K562 (cell line): ENCODE results near the gene HNRNPH1. TPM values are rescaled to one million over a fixed set of nuclear protein-coding genes. Genes with fewer than 3 reads are reported as not detected.
A peak's percentile ranks its signal among the peaks of the same experiment; 100 is the strongest.

Experiments used
- ARID2 ChIP-seq: fragments of 450-650 bp; IDR thresholded peaks from 2 replicates; pipeline ENCODE4 v1.6.1; 2017; ENCODE audit warnings: antibody characterized with exemption, mild to moderate bottlenecking
- FOXP4 ChIP-seq: sonication (generic); formaldehyde crosslinking; IDR thresholded peaks from 2 replicates; pipeline ENCODE4 v1.8.0; 2022; ENCODE audit warnings: mild to moderate bottlenecking, missing genetic modification reagents, borderline replicate concordance
- HCFC1 ChIP-seq: IDR thresholded peaks from 2 replicates; pipeline ENCODE4 v1.6.1; 2012; ENCODE audit warnings: low read depth, low read length, improper control_type of control experiment
- HDAC3 ChIP-seq: fragments of 450-650 bp; IDR thresholded peaks from 2 replicates; pipeline ENCODE4 v1.6.1; 2018; ENCODE audit warnings: borderline replicate concordance, mild to moderate bottlenecking, moderate library complexity; ENCODE audit not compliant: partially characterized antibody
- HOXB6 ChIP-seq: fragments of 250-450 bp; sonication (Bioruptor Pico); IDR thresholded peaks from 2 replicates; pipeline ENCODE4 v1.5.1; 2022; ENCODE audit warnings: mild to moderate bottlenecking, borderline replicate concordance
- JUN ChIP-seq, 2 experiments: sonication (generic) in 1 of 2; formaldehyde crosslinking in 1 of 2; IDR thresholded peaks; 2 replicates each; pipeline versions ENCODE4 v1.6.1 to v1.8.0; 2012 to 2022; ENCODE audit warnings: borderline replicate concordance in 2 of 2, mild to moderate bottlenecking in 2 of 2, improper control_type of control experiment in 1 of 2, low read depth in 1 of 2, low read length in 1 of 2, missing genetic modification reagents in 1 of 2
- JUND ChIP-seq, 2 experiments: IDR thresholded peaks; 2 replicates in 1 of 2; 3 replicates in 1 of 2; pipeline ENCODE4 v1.6.1; 2011; ENCODE audit warnings: borderline replicate concordance in 2 of 2, low read depth in 2 of 2, low read length in 2 of 2, improper control_type of control experiment in 1 of 2, missing biosample characterization in 1 of 2, missing genetic modification characterization in 1 of 2, missing genetic modification reagents in 1 of 2
- PRDM10 ChIP-seq: fragments of 450-650 bp; IDR thresholded peaks from 2 replicates; pipeline ENCODE4 v1.6.1; 2018; ENCODE audit not compliant: partially characterized antibody
- SNAPC5 ChIP-seq: fragments of 250-450 bp; sonication (Bioruptor Pico); IDR thresholded peaks from 2 replicates; pipeline ENCODE4 v1.8.0; 2021; ENCODE audit warnings: moderate library complexity, mild to moderate bottlenecking, inconsistent platforms
- SOX6 ChIP-seq: fragments of 450-650 bp; IDR thresholded peaks from 2 replicates; pipeline ENCODE4 v1.6.1; 2014; ENCODE audit warnings: mild to moderate bottlenecking
- SRSF1 ChIP-seq: fragments of 200-400 bp; formaldehyde crosslinking; IDR thresholded peaks from 2 replicates; pipeline ENCODE4 v1.6.1; 2017; ENCODE audit warnings: mild to moderate bottlenecking, low read depth, low read length, moderate library complexity
- polyA plus RNA-seq, 8 experiments: library from polyadenylated mRNA; depleted of rRNA in 4 of 8; stranded (reverse) in 5 of 8; unstranded in 3 of 8; fragments of >200 nt; fragmentation: Nextera tagmentation in 2 of 8; fragmentation: Illumina TruSeq in 1 of 8; extraction: Ambion mirVana in 2 of 8; extraction: Trizol in 1 of 8; gene quantifications; 2 replicates each; pipeline versions ENCODE4 v1.2.1 to v1.2.3, GENCODE V29; 2011 to 2014; ENCODE audit warnings: inconsistent platforms in 1 of 8, missing spikeins in 1 of 8
- total RNA-seq, 7 experiments: library from RNA; depleted of rRNA in 6 of 7; stranded (reverse); fragments of >200 nt in 6 of 7; fragmentation: Illumina TruSeq in 2 of 7; extraction: Trizol in 2 of 7; gene quantifications; 2 replicates each; pipeline versions ENCODE4 v1.2.1 to v1.2.3, GENCODE V29; 2011 to 2021; ENCODE audit warnings: low replicate concordance in 1 of 7
- TF ChIP-seq, protein P1 (sequence below), 2 experiments: fragments of 450-650 bp; IDR thresholded peaks; 2 replicates each; pipeline ENCODE4 v1.6.1; 2016

Gene HNRNPH1
- total and polyA plus RNA-seq, 9 of the 15 experiments (the other 6 are each of a cell fraction or from before 2014, with no cell fraction given), result 103 to 656 (median 561) TPM

DNA sequence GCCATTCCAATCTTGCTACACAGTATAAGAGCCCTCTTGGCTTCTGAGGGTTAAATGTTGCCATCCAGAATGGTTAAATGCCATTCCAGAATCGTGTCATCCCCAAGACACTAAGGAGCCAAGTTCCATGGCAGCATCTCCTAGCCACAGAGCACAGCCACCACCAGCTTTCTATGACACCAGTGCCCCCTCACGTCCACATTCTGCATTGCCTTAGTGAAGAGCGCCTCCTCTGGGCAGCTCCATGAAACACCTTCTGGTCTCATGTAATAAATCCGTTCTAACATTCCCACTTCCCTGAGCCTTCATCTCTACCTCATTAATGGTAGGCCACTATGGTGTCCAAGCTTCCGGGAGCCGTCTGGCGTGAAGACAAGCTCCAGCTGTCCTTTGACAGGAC lies 44.9 kb upstream of the HNRNPH1 start (continued):
- TF ChIP-seq FOXP4 (no peak), JUND (IDR thresholded peaks at IDR 0.05; ENCODE audit: borderline replicate concordance, low read depth, low read length) (peak; percentile 45; the same call in 1 of the 2 replicates), JUND (tag; IDR thresholded peaks at IDR 0.05; ENCODE audit: borderline replicate concordance, low read depth, low read length) (no peak; the same call in 2 of the 3 replicates), SOX6 (no peak), PRDM10 (no peak), HDAC3 (no peak), ARID2 (peak; percentile 65), JUN (IDR thresholded peaks at IDR 0.05; ENCODE audit: borderline replicate concordance, low read depth, low read length) (0 out of 2 replicates have a peak, but pooled peaks have one; percentile 37), JUN (CRISPR knock-in tag; IDR thresholded peaks at IDR 0.05; ENCODE audit: borderline replicate concordance) (no peak), SRSF1 (no peak), HCFC1 (peak; percentile 50; the same call in 1 of the 2 replicates), SNAPC5 (CRISPR knock-in tag) (no peak), HOXB6 (no peak)
- TF ChIP-seq, protein P1, sequence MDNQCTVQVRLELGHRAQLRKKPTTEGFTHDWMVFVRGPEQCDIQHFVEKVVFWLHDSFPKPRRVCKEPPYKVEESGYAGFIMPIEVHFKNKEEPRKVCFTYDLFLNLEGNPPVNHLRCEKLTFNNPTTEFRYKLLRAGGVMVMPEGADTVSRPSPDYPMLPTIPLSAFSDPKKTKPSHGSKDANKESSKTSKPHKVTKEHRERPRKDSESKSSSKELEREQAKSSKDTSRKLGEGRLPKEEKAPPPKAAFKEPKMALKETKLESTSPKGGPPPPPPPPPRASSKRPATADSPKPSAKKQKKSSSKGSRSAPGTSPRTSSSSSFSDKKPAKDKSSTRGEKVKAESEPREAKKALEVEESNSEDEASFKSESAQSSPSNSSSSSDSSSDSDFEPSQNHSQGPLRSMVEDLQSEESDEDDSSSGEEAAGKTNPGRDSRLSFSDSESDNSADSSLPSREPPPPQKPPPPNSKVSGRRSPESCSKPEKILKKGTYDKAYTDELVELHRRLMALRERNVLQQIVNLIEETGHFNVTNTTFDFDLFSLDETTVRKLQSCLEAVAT (IDR thresholded peaks at IDR 0.05), result peak in 1 of 2 experiments; percentile 96; a peak in 2 of 4 replicates
